Skeletal muscle tissue (tissue), 4 donors: ENCODE data around the gene PSTK. TPM values are rescaled to one million over a fixed set of nuclear protein-coding genes. Genes with fewer than 3 reads are reported as not detected.

Source experiments
- H3K27ac ChIP-seq: one replicate; pipeline ENCODE4 v1.7.0; 2013; ENCODE audit warnings: mild to moderate bottlenecking, low read depth, low read length, inconsistent platforms
- H3K27me3 ChIP-seq, 3 donors: one replicate each; pipeline ENCODE4 v1.7.0; 2013; ENCODE audit warnings: low read length in 3 of 3; ENCODE audit not compliant: control insufficient read depth in 3 of 3, insufficient read depth in 3 of 3
- H3K36me3 ChIP-seq, 3 donors: one replicate each; pipeline ENCODE4 v1.7.0; 2013; ENCODE audit warnings: low read length in 3 of 3; ENCODE audit not compliant: control insufficient read depth in 3 of 3, insufficient read depth in 3 of 3
- H3K4me1 ChIP-seq, 3 donors: one replicate each; pipeline ENCODE4 v1.7.0; 2013; ENCODE audit warnings: low read length in 3 of 3, mild to moderate bottlenecking in 3 of 3; ENCODE audit not compliant: control insufficient read depth in 3 of 3, insufficient read depth in 3 of 3
- H3K4me3 ChIP-seq, 3 donors: one replicate each; pipeline ENCODE4 v1.7.0; 2013; ENCODE audit warnings: low read length in 3 of 3
- H3K9ac ChIP-seq, 3 donors: one replicate each; pipeline ENCODE4 v1.7.0; 2013; ENCODE audit warnings: low read length in 3 of 3, mild to moderate bottlenecking in 3 of 3, moderate library complexity in 2 of 3, low read depth in 1 of 3
- H3K9me3 ChIP-seq, 3 donors: one replicate each; pipeline ENCODE4 v1.7.0; 2013; ENCODE audit warnings: low read length in 3 of 3; ENCODE audit not compliant: control insufficient read depth in 3 of 3
- total RNA-seq: library from RNA; depleted of rRNA; stranded (reverse); fragments of >200 nt; gene quantifications from one replicate; pipeline ENCODE4 v1.2.3, GENCODE V29; 2014
- donor health status: Osteomylitis.

Gene PSTK
- total RNA-seq, 1 donor from 2014 or later, result 5.7 TPM

- Histone ChIP-seq H3K27me3 (no peaks in the 10 kb centered on the region), H3K9ac (no peak overlapping the region), H3K36me3 (peaks cover 9 to 24% (median 19%) of the 10 kb centered on the region in 3 donors)
Measured at GRCh38 chr10:122990278-122990677, 10.1 kb downstream of the PSTK start.

GRCh38 chr10:122992031-122992585 is 11.9 kb downstream of the PSTK start:
- no peaks in the 10 kb centered on the region for H3K27me3 ChIP-seq
- no peaks in the 10 kb centered on the region for H3K4me1 ChIP-seq
- no peaks in the 10 kb centered on the region for H3K9me3 ChIP-seq
- H3K9ac ChIP-seq, result no peak overlapping the region
- H3K36me3 ChIP-seq, result peaks cover 9 to 37% (median 29%) of the 10 kb centered on the region in 3 donors
- H3K4me3 ChIP-seq, result no peak overlapping the region
- H3K27ac ChIP-seq, result no peak overlapping the region

More at GRCh38 chr10:122990278-122990677, 10.1 kb downstream of the PSTK start:
- Histone ChIP-seq H3K9me3 (no peaks in the 10 kb centered on the region), H3K27ac (no peak overlapping the region), H3K4me1 (no peaks in the 10 kb centered on the region), H3K4me3 (no peak overlapping the region)

GRCh38 chr10:122993797-122994336 is 13.7 kb downstream of the PSTK start:
- Histone ChIP-seq H3K4me3 (no peak overlapping the region), H3K27me3 (no peaks in the 10 kb centered on the region), H3K9ac (no peak overlapping the region), H3K36me3 (peaks cover 12 to 44% (median 40%) of the 10 kb centered on the region in 3 donors), H3K9me3 (no peaks in the 10 kb centered on the region), H3K4me1 (no peaks in the 10 kb centered on the region), H3K27ac (no peak overlapping the region)

- H3K36me3 ChIP-seq, result peaks cover 12 to 42% (median 40%) of the 10 kb centered on the region in 3 donors
- H3K4me3 ChIP-seq, result no peak overlapping the region
- H3K4me1 ChIP-seq, result peaks cover 0 to 3% (median 0%) of the 10 kb centered on the region in 3 donors
Measured at GRCh38 chr10:122995936-122996335, 15.7 kb downstream of the PSTK start.

GRCh38 chr10:122997864-122998263 is 17.7 kb downstream of the PSTK start:
- H3K4me3 ChIP-seq, result no peak overlapping the region
- peaks cover 0 to 3% (median 0%) of the 10 kb centered on the region in 3 donors for H3K4me1 ChIP-seq
- no peaks in the 10 kb centered on the region for H3K27me3 ChIP-seq
- H3K27ac ChIP-seq, result no peak overlapping the region
- no peaks in the 10 kb centered on the region for H3K9me3 ChIP-seq
- H3K9ac ChIP-seq, result no peak overlapping the region
- H3K36me3 ChIP-seq, result peaks cover 12 to 40% (median 38%) of the 10 kb centered on the region in 3 donors

More at GRCh38 chr10:122995936-122996335, 15.7 kb downstream of the PSTK start:
- H3K27me3 ChIP-seq, result no peaks in the 10 kb centered on the region
- H3K27ac ChIP-seq, result no peak overlapping the region
- no peak overlapping the region for H3K9ac ChIP-seq
- H3K9me3 ChIP-seq, result no peaks in the 10 kb centered on the region

- Histone ChIP-seq H3K36me3 (peaks cover 12 to 38% (median 36%) of the 10 kb centered on the region in 3 donors), H3K4me3 (no peak overlapping the region), H3K27me3 (no peaks in the 10 kb centered on the region)
Measured at GRCh38 chr10:122998360-122998917, 18.2 kb downstream of the PSTK start.

DNA sequence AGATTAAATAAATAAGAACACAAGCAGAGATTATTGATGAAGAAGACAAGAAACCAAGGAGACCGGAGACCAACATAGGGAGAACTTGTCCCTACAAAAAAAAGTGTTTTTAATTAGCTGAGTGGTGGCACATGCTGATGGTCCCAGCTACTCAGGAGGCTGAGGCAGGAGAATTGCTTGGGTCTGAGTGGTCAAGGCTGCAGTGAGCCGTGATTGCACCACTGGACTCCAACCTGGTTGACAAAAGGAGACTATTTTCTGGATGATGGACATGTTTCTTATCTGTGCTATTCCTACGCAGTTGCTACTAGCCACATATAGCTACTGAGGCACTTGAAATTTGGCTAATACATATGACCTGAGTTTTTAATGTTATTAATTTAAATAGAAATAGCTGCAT is 18.7 kb downstream of the PSTK start:
- Histone ChIP-seq H3K9me3 (no peaks in the 10 kb centered on the region), H3K4me1 (peaks cover 0 to 3% (median 0%) of the 10 kb centered on the region in 3 donors), H3K9ac (no peak overlapping the region), H3K27ac (no peak overlapping the region), H3K27me3 (no peaks in the 10 kb centered on the region), H3K36me3 (peaks cover 9 to 33% (median 32%) of the 10 kb centered on the region in 3 donors), H3K4me3 (no peak overlapping the region)

More at GRCh38 chr10:122998360-122998917, 18.2 kb downstream of the PSTK start:
- peaks cover 0 to 3% (median 0%) of the 10 kb centered on the region in 3 donors for H3K4me1 ChIP-seq
- H3K27ac ChIP-seq, result no peak overlapping the region
- no peak overlapping the region for H3K9ac ChIP-seq
- no peaks in the 10 kb centered on the region for H3K9me3 ChIP-seq

GRCh38 chr10:122999347-122999746 is 19.1 kb downstream of the PSTK start:
- no peak overlapping the region for H3K9ac ChIP-seq
- H3K27ac ChIP-seq, result no peak overlapping the region
- peaks cover 0 to 3% (median 0%) of the 10 kb centered on the region in 3 donors for H3K4me1 ChIP-seq
- peaks cover 5 to 29% (median 28%) of the 10 kb centered on the region in 3 donors for H3K36me3 ChIP-seq
- H3K4me3 ChIP-seq, result no peak overlapping the region
- no peaks in the 10 kb centered on the region for H3K9me3 ChIP-seq
- no peaks in the 10 kb centered on the region for H3K27me3 ChIP-seq

DNA sequence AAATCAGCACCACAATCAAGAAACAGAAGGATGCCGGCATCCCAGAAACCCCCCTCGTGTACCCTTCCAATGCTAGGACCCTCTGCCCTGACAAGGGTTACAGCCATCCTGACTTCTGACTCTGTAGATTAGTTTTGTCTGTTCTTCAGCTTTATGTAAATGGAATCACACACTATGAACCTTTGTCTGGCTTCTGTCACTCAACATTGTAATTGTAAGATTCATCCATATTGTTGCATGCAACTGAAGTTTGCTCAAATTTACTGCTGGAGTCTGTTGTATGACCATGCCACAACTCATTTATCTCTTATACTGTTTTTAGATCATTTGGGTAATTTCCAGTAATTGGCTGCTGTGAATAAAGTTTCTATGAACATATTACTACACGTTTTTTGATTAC is 20.0 kb downstream of the PSTK start:
- Histone ChIP-seq H3K27me3 (no peaks in the 10 kb centered on the region), H3K27ac (no peak overlapping the region), H3K4me3 (no peak overlapping the region), H3K9ac (no peak overlapping the region), H3K4me1 (peaks cover 0 to 3% (median 3%) of the 10 kb centered on the region in 3 donors), H3K36me3 (peaks cover 3 to 22% (median 22%) of the 10 kb centered on the region in 3 donors), H3K9me3 (no peaks in the 10 kb centered on the region)

DNA sequence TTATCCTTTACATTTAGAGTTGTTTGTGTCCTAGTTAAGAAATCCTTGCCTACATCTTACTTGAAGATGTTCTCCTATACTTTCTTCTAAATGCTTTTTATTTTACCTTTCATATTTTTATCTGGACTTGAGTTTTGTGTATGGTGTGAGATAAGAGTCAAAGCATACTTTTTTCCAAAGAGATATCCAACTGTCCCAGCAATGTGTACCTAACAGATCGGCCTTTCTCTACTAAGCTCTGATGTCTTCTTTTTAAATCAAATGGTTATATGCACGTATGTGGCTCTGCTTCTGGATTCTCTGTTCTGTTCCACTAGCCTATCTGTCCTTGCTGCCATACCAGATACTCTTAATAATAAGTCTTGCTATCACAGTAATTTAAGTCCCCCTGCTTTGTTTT is 21.2 kb downstream of the PSTK start:
- Histone ChIP-seq H3K9me3 (no peaks in the 10 kb centered on the region), H3K36me3 (peaks cover 3 to 15% (median 13%) of the 10 kb centered on the region in 3 donors), H3K4me1 (peaks cover 2 to 13% (median 7%) of the 10 kb centered on the region in 3 donors), H3K27me3 (no peaks in the 10 kb centered on the region), H3K4me3 (no peak overlapping the region), H3K9ac (no peak overlapping the region), H3K27ac (no peak overlapping the region)
